Measurements from ENCODE around the gene SPACA9.

Gene SPACA9

GRCh38 chr9:132894862-132895835, 16.5 kb downstream of the SPACA9 start:
- no peak for DNase-seq

GRCh38 chr9:132896264-132896663, 17.6 kb downstream of the SPACA9 start:
- no peak for DNase-seq

GRCh38 chr9:132896906-132897305, 18.2 kb downstream of the SPACA9 start:
- no peak for DNase-seq

GRCh38 chr9:132898051-132898450, 19.4 kb downstream of the SPACA9 start:
- peak; percentile 69 for DNase-seq

GRCh38 chr9:132901858-132902831, 23.4 kb downstream of the SPACA9 start:
- peak; percentile 86 for DNase-seq

- DNase-seq = no peak
These were observed 25.1 kb downstream of the SPACA9 start for GRCh38 chr9:132903574-132904492.

- DNase-seq = no peak
These were observed 27.0 kb downstream of the SPACA9 start for GRCh38 chr9:132905726-132906125.

GRCh38 chr9:132908635-132909034, 29.9 kb downstream of the SPACA9 start:
- no peak for DNase-seq

- DNase-seq = no peak
These were observed 30.6 kb downstream of the SPACA9 start for GRCh38 chr9:132909311-132909710.

- DNase-seq = no peak
These were observed 31.7 kb downstream of the SPACA9 start for GRCh38 chr9:132910376-132910775.

- no peak for DNase-seq
These were observed 33.4 kb downstream of the SPACA9 start for GRCh38 chr9:132912131-132912530.

GRCh38 chr9:132914924-132915323, 36.2 kb downstream of the SPACA9 start:
- no peak for DNase-seq

GRCh38 chr9:132919614-132920268, 41.0 kb downstream of the SPACA9 start:
- DNase-seq = no peak

- DNase-seq = no peak
These were observed 44.7 kb downstream of the SPACA9 start for GRCh38 chr9:132923346-132923902.

- no peak for DNase-seq
These were observed 49.0 kb downstream of the SPACA9 start for GRCh38 chr9:132927704-132928103.

- no peak for DNase-seq
These were observed 52.6 kb downstream of the SPACA9 start for GRCh38 chr9:132931178-132931735.

- DNase-seq = peak; percentile 10
These were observed 56.3 kb downstream of the SPACA9 start for GRCh38 chr9:132935026-132935425.

GRCh38 chr9:132937463-132937901, 58.8 kb downstream of the SPACA9 start:
- DNase-seq = no peak

- DNase-seq = no peak
These were observed 60.5 kb downstream of the SPACA9 start for GRCh38 chr9:132939169-132939568.

Data from NCI-H1694 (cell line).